Neural progenitor cell (in vitro differentiated cells): ENCODE data around the gene FMN1. TPM values are rescaled to one million over a fixed set of nuclear protein-coding genes. Genes with fewer than 3 reads are reported as not detected.
"Not testable (repeated sequence)": the region's sequence is repeated elsewhere in the genome, so short reads cannot be mapped to it uniquely, and the experiment has no call there.

Experiments
- DNase-seq: peaks from one replicate; pipeline ENCODE4 v3.0.0-alpha.2; 2016; ENCODE audit warnings: low spot score
- H2AFZ ChIP-seq: fragments of 200-600 bp; sonication (generic); replicated peaks from 2 replicates; pipeline ENCODE4 v1.6.1; 2016; ENCODE audit warnings: antibody characterized with exemption
- H3F3A ChIP-seq: fragments of 200-600 bp; sonication (generic); 2 replicates; pipeline ENCODE4 v1.6.1; 2016; ENCODE audit warnings: antibody characterized with exemption, low read depth
- H3K27ac ChIP-seq: fragments of 200-600 bp; sonication (generic); 2 replicates; pipeline ENCODE4 v1.5.1; 2016; ENCODE audit warnings: mild to moderate bottlenecking
- H3K27me3 ChIP-seq: fragments of 200-600 bp; sonication (generic); 2 replicates; pipeline ENCODE4 v1.6.1; 2016; ENCODE audit warnings: mild to moderate bottlenecking, moderate library complexity
- H3K36me3 ChIP-seq: fragments of 200-600 bp; sonication (generic); 2 replicates; pipeline ENCODE4 v1.5.1; 2016
- H3K4me1 ChIP-seq: fragments of 200-600 bp; sonication (generic); 2 replicates; pipeline ENCODE4 v1.6.1; 2016; ENCODE audit warnings: mixed run types
- H3K4me2 ChIP-seq: fragments of 200-600 bp; sonication (generic); 2 replicates; pipeline ENCODE4 v1.6.1; 2016
- H3K4me3 ChIP-seq: fragments of 200-600 bp; sonication (generic); 2 replicates; pipeline ENCODE4 v1.5.1; 2016
- H3K79me2 ChIP-seq: fragments of 200-600 bp; sonication (generic); 2 replicates; pipeline ENCODE4 v1.6.1; 2016; ENCODE audit warnings: low read depth
- H3K9ac ChIP-seq: fragments of 200-600 bp; sonication (generic); 2 replicates; pipeline ENCODE4 v1.6.1; 2016
- H3K9me3 ChIP-seq: fragments of 200-600 bp; sonication (generic); 2 replicates; pipeline ENCODE4 v1.5.1; 2016; ENCODE audit warnings: low read depth
- H4K20me1 ChIP-seq: fragments of 200-600 bp; sonication (generic); 2 replicates; pipeline ENCODE4 v1.6.1; 2016; ENCODE audit warnings: low read depth
- H3K27ac Mint-ChIP-seq: 3 replicates; pipeline ENCODE4 v1.8.0; 2021; ENCODE audit warnings: mixed read lengths
- H3K27me3 Mint-ChIP-seq: 2 replicates; pipeline ENCODE4 v1.8.0; 2022; ENCODE audit warnings: low read depth, mild to moderate bottlenecking, inconsistent platforms, moderate library complexity, mixed read lengths; ENCODE audit not compliant: insufficient read depth
- H3K36me3 Mint-ChIP-seq: 3 replicates; pipeline ENCODE4 v1.8.0; 2021; ENCODE audit warnings: mixed read lengths
- H3K4me1 Mint-ChIP-seq: 3 replicates; pipeline ENCODE4 v1.8.0; 2021; ENCODE audit warnings: mixed read lengths
- H3K4me3 Mint-ChIP-seq: 3 replicates; pipeline ENCODE4 v1.8.0; 2021; ENCODE audit warnings: mild to moderate bottlenecking, moderate library complexity, mixed read lengths
- H3K9me3 Mint-ChIP-seq: 3 replicates; pipeline ENCODE4 v1.8.0; 2020; ENCODE audit warnings: mixed read lengths
- CTCF ChIP-seq: fragments of 200-600 bp; sonication (generic); IDR thresholded peaks from 2 replicates; pipeline ENCODE4 v1.5.1; 2017; ENCODE audit warnings: antibody characterized with exemption, mild to moderate bottlenecking
- EZH2 ChIP-seq: fragments of 200-600 bp; sonication (generic); IDR thresholded peaks from 2 replicates; pipeline ENCODE4 v1.6.1; 2017; ENCODE audit warnings: antibody characterized with exemption, mild to moderate bottlenecking, moderate library complexity
- EZH2phosphoT487 ChIP-seq: fragments of 200-600 bp; sonication (generic); IDR thresholded peaks from 2 replicates; pipeline ENCODE4 v1.6.1; 2017; ENCODE audit warnings: antibody characterized with exemption
- total RNA-seq: library from RNA; depleted of rRNA; stranded (reverse); fragments of >200 nt; gene quantifications from 2 replicates; pipeline ENCODE4 v1.2.3, GENCODE V29; 2015; ENCODE audit warnings: low replicate concordance

Gene FMN1
- total RNA-seq, 1 donor from 2014 or later: 5.7 TPM

GRCh38 chr15:32852017-32852416 lies 342.5 kb downstream of the FMN1 start:
- H2AFZ ChIP-seq: no peak overlapping the region
- H3F3A ChIP-seq: no peaks in the 10 kb centered on the region
- H3K79me2 ChIP-seq: no peaks in the 10 kb centered on the region
- H3K27me3 ChIP-seq: no peaks in the 10 kb centered on the region
- Mint-ChIP-seq H3K27me3 (peaks cover 8% of the 10 kb centered on the region), H3K36me3 (no peaks in the 10 kb centered on the region), H3K4me3 (no peak overlapping the region), H3K4me1 (peaks cover 13% of the 10 kb centered on the region), H3K27ac (no peak overlapping the region), H3K9me3 (peaks cover 9% of the 10 kb centered on the region)
- no peak for DNase-seq
- no peak overlapping the region for H3K9ac ChIP-seq
- peaks cover 9% of the 10 kb centered on the region for H3K4me1 ChIP-seq
- no peak overlapping the region for H3K4me3 ChIP-seq
- no peak overlapping the region for H3K27ac ChIP-seq
- H3K4me2 ChIP-seq: no peak overlapping the region
- no peaks in the 10 kb centered on the region for H4K20me1 ChIP-seq
- H3K36me3 ChIP-seq: no peaks in the 10 kb centered on the region
- no peaks in the 10 kb centered on the region for H3K9me3 ChIP-seq
- TF ChIP-seq CTCF (no peak), EZH2 (no peak), EZH2phosphoT487 (no peak)

- no peaks in the 10 kb centered on the region for H3K79me2 ChIP-seq
Measured at GRCh38 chr15:32851572-32851971, 342.9 kb downstream of the FMN1 start.

GRCh38 chr15:32849769-32850668 lies 344.5 kb downstream of the FMN1 start:
- peaks cover 12% of the 10 kb centered on the region for H3K9me3 Mint-ChIP-seq
- H3K27ac Mint-ChIP-seq: no peak overlapping the region

More at GRCh38 chr15:32851572-32851971, 342.9 kb downstream of the FMN1 start:
- H2AFZ ChIP-seq: no peak overlapping the region
- peaks cover 9% of the 10 kb centered on the region for H3K4me1 ChIP-seq
- no peaks in the 10 kb centered on the region for H4K20me1 ChIP-seq
- no peaks in the 10 kb centered on the region for H3K36me3 ChIP-seq
- no peaks in the 10 kb centered on the region for H3K27me3 ChIP-seq
- H3K9me3 Mint-ChIP-seq: peaks cover 9% of the 10 kb centered on the region
- no peak overlapping the region for H3K4me2 ChIP-seq
- no peak overlapping the region for H3K9ac ChIP-seq
- no peak overlapping the region for H3K4me3 ChIP-seq
- peaks cover 5% of the 10 kb centered on the region for H3K27me3 Mint-ChIP-seq
- H3K27ac Mint-ChIP-seq: no peak overlapping the region
- H3K4me1 Mint-ChIP-seq: peaks cover 13% of the 10 kb centered on the region
- H3K4me3 Mint-ChIP-seq: no peak overlapping the region
- H3K36me3 Mint-ChIP-seq: no peaks in the 10 kb centered on the region
- no peaks in the 10 kb centered on the region for H3K9me3 ChIP-seq
- H3F3A ChIP-seq: no peaks in the 10 kb centered on the region
- DNase-seq: no peak
- no peak overlapping the region for H3K27ac ChIP-seq
- TF ChIP-seq EZH2phosphoT487: no peak
- TF ChIP-seq CTCF: no peak
- TF ChIP-seq EZH2: no peak

GRCh38 chr15:32846671-32847070 lies 347.8 kb downstream of the FMN1 start:
- not testable (repeated sequence) for H3K36me3 ChIP-seq, H3K4me2 ChIP-seq, H3K4me3 ChIP-seq, H3K27me3 Mint-ChIP-seq, H3K4me1 Mint-ChIP-seq, H3K9me3 ChIP-seq, H2AFZ ChIP-seq, H3K9ac ChIP-seq, H3K27ac ChIP-seq, H3K27ac Mint-ChIP-seq, DNase-seq, H3K27me3 ChIP-seq, H3K36me3 Mint-ChIP-seq, H4K20me1 ChIP-seq, H3K4me1 ChIP-seq, H3F3A ChIP-seq, H3K4me3 Mint-ChIP-seq, H3K79me2 ChIP-seq
- peaks cover 12% of the 10 kb centered on the region for H3K9me3 Mint-ChIP-seq

More at GRCh38 chr15:32849769-32850668, 344.5 kb downstream of the FMN1 start:
- no peaks in the 10 kb centered on the region for H3K9me3 ChIP-seq
- H3F3A ChIP-seq: no peaks in the 10 kb centered on the region
- no peak for DNase-seq
- no peaks in the 10 kb centered on the region for H3K79me2 ChIP-seq
- no peak overlapping the region for H3K9ac ChIP-seq
- no peaks in the 10 kb centered on the region for H3K36me3 Mint-ChIP-seq
- H4K20me1 ChIP-seq: no peaks in the 10 kb centered on the region
- H3K27me3 Mint-ChIP-seq: peaks cover 7% of the 10 kb centered on the region
- TF ChIP-seq CTCF (no peak), EZH2 (no peak), EZH2phosphoT487 (no peak)
- no peaks in the 10 kb centered on the region for H3K27me3 ChIP-seq
- peaks cover 8% of the 10 kb centered on the region for H3K4me1 Mint-ChIP-seq
- H3K4me1 ChIP-seq: peaks cover 9% of the 10 kb centered on the region
- H3K27ac ChIP-seq: no peak overlapping the region
- no peak overlapping the region for H3K4me2 ChIP-seq
- no peaks in the 10 kb centered on the region for H3K36me3 ChIP-seq
- no peak overlapping the region for H3K4me3 Mint-ChIP-seq
- no peak overlapping the region for H3K4me3 ChIP-seq
- H2AFZ ChIP-seq: no peak overlapping the region
